Transverse colon (tissue), 4 donors: ENCODE measurements around the gene AVPI1. TPM values are rescaled to one million over a fixed set of nuclear protein-coding genes. Genes with fewer than 3 reads are reported as not detected.
"Not testable (repeated sequence)": the region's sequence is repeated elsewhere in the genome, so short reads cannot be mapped to it uniquely, and the experiment has no call there.

Experiments
- DNase-seq: peaks from one replicate; pipeline ENCODE4 v3.0.0-alpha.2; 2019
- H3K27ac ChIP-seq, 4 donors: fragments of 200-600 bp; sonication (generic); 2 replicates each; pipeline ENCODE4 v1.5.1; 2016 to 2018; ENCODE audit warnings: inconsistent platforms in 4 of 4
- H3K27me3 ChIP-seq: fragments of 200-600 bp; sonication (generic); 2 replicates; pipeline ENCODE4 v1.5.1; 2017; ENCODE audit warnings: inconsistent platforms
- H3K36me3 ChIP-seq, 4 donors: fragments of 200-600 bp; sonication (generic); 2 replicates each; pipeline ENCODE4 v1.5.1; 2017 to 2019; ENCODE audit warnings: inconsistent platforms in 4 of 4
- H3K4me1 ChIP-seq, 4 donors: fragments of 200-600 bp; sonication (generic); 2 replicates each; pipeline ENCODE4 v1.5.1; 2017 to 2020; ENCODE audit warnings: inconsistent platforms in 4 of 4
- H3K4me3 ChIP-seq, 4 donors: fragments of 200-600 bp; sonication (generic); 1 replicate in 1 of 4; 2 replicates in 3 of 4; pipeline versions ENCODE4 v1.5.1 to v1.6.1; 2017 to 2019; ENCODE audit warnings: inconsistent platforms in 4 of 4
- H3K9me3 ChIP-seq, 2 donors: fragments of 200-600 bp; sonication (generic); 2 replicates each; pipeline ENCODE4 v1.5.1; 2017 to 2019; ENCODE audit warnings: inconsistent platforms in 2 of 2
- EP300 ChIP-seq: sonication (generic); formaldehyde crosslinking; IDR thresholded peaks from one replicate; pipeline ENCODE4 v1.6.1; 2017; ENCODE audit warnings: antibody characterized with exemption, low read depth
- POLR2A ChIP-seq: fragments of 450-650 bp; IDR thresholded peaks from one replicate; pipeline ENCODE4 v1.6.1; 2016; ENCODE audit warnings: antibody characterized with exemption, mild to moderate bottlenecking, moderate library complexity
- POLR2AphosphoS5 ChIP-seq, 3 donors: sonication (generic); formaldehyde crosslinking; IDR thresholded peaks; one replicate each; pipeline ENCODE4 v1.6.1; 2016; ENCODE audit warnings: antibody characterized with exemption in 3 of 3
- WGBS, 2 donors: methylation state at CpG; one replicate each; pipeline ENCODE4 v1.1.5; 2018; ENCODE audit warnings: low coverage in 1 of 2; 5-methylcytosine and 5-hydroxymethylcytosine counted together
- in situ Hi-C, 4 donors: fragments of 200-750 bp; cut with MboI; loops; one replicate each; pipeline versions ENCODE4 v1.15.0 to v1.15.1; 2017; ENCODE audit warnings: low sequenced_read_pairs in 3 of 4, low pct_ligation_motif_present in 1 of 4, low pct_unique_long_range_greater_than_20kb in 1 of 4
- intact Hi-C: fragments of 100-400 bp; cut with DNase I; formaldehyde crosslinking; loops from one replicate; pipeline ENCODE4 v1.15.1; 2023; ENCODE audit warnings: low total_unique reads
- total RNA-seq, 4 donors: library from RNA; depleted of rRNA; stranded (reverse); fragments of >200 nt; gene quantifications; one replicate each; pipeline ENCODE4 v1.1.0, GENCODE V29; 2016
- TF ChIP-seq, protein P1 (sequence below), 5 experiments: fragments of 200-600 bp in 3 of 5; fragments of 450-650 bp in 2 of 5; sonication (generic) in 3 of 5; IDR thresholded peaks; 1 replicate in 2 of 5; 2 replicates in 3 of 5; pipeline ENCODE4 v1.5.1; 2016 to 2017; ENCODE audit warnings: antibody characterized with exemption in 5 of 5, inconsistent platforms in 3 of 5, mild to moderate bottlenecking in 2 of 5, moderate library complexity in 1 of 5

Gene AVPI1
- total RNA-seq, 4 donors from 2014 or later: 24.3 to 79.3 (median 47.9) TPM

DNA sequence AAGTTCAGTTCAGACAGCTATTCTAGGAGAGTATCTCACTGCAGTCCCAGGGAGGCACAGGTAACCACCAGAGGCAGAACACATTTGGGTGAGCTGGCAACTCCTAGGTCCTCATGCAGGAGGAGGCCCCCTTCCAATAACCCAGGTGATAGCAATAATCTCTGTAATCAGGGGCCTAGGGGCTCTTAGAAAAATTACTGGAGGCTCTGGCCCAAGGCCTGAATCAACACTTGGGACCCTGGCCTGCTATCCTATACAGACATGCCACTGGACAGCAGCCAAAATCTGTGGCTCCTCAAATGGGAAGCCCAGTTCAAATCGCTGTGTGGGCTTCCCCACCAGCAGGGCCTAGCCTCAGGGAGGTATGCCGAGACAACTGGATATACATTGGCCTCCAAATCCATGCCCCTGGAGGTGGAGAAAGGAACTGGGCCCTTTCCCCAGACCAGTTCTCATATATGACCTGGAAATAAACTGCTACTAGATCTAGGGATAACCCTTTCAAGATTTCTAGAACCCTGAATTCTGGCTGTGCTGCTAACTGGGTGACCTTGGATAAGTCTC is 1.6 kb downstream of the AVPI1 start:
- intact Hi-C loops: no loop called here

GRCh38 chr10:97684866-97685394 is 2.1 kb downstream of the AVPI1 start:
- Histone ChIP-seq H3K4me1 (peaks cover 17 to 74% (median 58%) of the 10 kb centered on the region in 4 donors), H3K36me3 (no peaks in the 10 kb centered on the region), H3K27ac (peak overlapping the region; percentile 90 to 93 (median 92)), H3K4me3 (peak overlapping the region; percentile 51 to 65 (median 60)), H3K27me3 (no peaks in the 10 kb centered on the region), H3K9me3 (no peaks in the 10 kb centered on the region)
- no peak for TF ChIP-seq POLR2AphosphoS5 (IDR thresholded peaks at IDR 0.05)
- no peak for TF ChIP-seq POLR2A
- TF ChIP-seq EP300: no peak
- TF ChIP-seq, protein P1, sequence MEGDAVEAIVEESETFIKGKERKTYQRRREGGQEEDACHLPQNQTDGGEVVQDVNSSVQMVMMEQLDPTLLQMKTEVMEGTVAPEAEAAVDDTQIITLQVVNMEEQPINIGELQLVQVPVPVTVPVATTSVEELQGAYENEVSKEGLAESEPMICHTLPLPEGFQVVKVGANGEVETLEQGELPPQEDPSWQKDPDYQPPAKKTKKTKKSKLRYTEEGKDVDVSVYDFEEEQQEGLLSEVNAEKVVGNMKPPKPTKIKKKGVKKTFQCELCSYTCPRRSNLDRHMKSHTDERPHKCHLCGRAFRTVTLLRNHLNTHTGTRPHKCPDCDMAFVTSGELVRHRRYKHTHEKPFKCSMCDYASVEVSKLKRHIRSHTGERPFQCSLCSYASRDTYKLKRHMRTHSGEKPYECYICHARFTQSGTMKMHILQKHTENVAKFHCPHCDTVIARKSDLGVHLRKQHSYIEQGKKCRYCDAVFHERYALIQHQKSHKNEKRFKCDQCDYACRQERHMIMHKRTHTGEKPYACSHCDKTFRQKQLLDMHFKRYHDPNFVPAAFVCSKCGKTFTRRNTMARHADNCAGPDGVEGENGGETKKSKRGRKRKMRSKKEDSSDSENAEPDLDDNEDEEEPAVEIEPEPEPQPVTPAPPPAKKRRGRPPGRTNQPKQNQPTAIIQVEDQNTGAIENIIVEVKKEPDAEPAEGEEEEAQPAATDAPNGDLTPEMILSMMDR (IDR thresholded peaks at IDR 0.05): no peak
- DNase-seq: no peak
- in situ Hi-C loops (loop anchor here in 1 of 4 donors (10.0 kb wide), 1 partner anchor 50 kb away; the partner anchor contains the start of gene ZFYVE27), intact Hi-C loops (no loop called here)
- 32 to 37% methylated on average over 5 of the region's 5 CpGs for WGBS, 2 donors

More for the DNA sequence above, 1.6 kb downstream of the AVPI1 start:
- TF ChIP-seq EP300 (no peak), POLR2A (peak; percentile 49), POLR2AphosphoS5 (IDR thresholded peaks at IDR 0.05) (peak in 1 of 3 donors; percentile 65)
- TF ChIP-seq, protein P1 (IDR thresholded peaks at IDR 0.05): peak; percentile 38 to 79 (median 48)
- H3K9me3 ChIP-seq: no peaks in the 10 kb centered on the region
- H3K4me3 ChIP-seq: peak overlapping the region; percentile 51 to 65 (median 60)
- in situ Hi-C loops: loop anchor here in 1 of 4 donors (10.0 kb wide), 1 partner anchor 49 kb away; the partner anchor contains the start of gene ZFYVE27
- no peaks in the 10 kb centered on the region for H3K27me3 ChIP-seq
- WGBS, 2 donors: 61% methylated on average over 2 of the region's 2 CpGs; no CpG with 5 or more reads in 1 of the 2 donors
- H3K27ac ChIP-seq: peak overlapping the region; percentile 90 to 93 (median 92)
- H3K4me1 ChIP-seq: peaks cover 17 to 74% (median 58%) of the 10 kb centered on the region in 4 donors
- DNase-seq: peak; percentile 66
- H3K36me3 ChIP-seq: no peaks in the 10 kb centered on the region

DNA sequence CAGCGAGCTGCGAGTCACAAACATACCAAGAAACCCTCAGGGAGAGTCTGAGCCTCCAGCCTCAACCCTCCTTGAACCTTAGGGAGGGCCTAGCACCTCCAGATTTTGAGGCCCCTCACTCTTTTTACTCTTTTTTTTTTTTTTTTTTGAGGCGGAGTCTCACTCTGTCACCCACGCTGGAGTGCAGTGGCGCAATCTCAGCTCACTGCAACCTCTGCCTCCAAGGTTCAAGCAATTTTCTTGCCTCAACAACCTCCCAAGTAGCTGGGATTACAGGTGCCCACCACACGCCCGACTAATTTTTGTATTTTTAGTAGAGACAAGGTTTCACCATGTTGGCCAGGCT is 2.7 kb downstream of the AVPI1 start:
- intact Hi-C loops, H3K27me3 ChIP-seq, H3K36me3 ChIP-seq, DNase-seq, H3K9me3 ChIP-seq: not testable (repeated sequence)
- peak in 1 of 3 donors; percentile 1 for TF ChIP-seq POLR2AphosphoS5 (IDR thresholded peaks at IDR 0.05)
- in situ Hi-C loops: loop anchor here in 1 of 4 donors (10.0 kb wide), 1 partner anchor 50 kb away; the partner anchor contains the start of gene ZFYVE27
- WGBS, 2 donors: 48 to 53% methylated on average over 7 of the region's 7 CpGs
- peak overlapping the region; percentile 90 to 93 (median 92) for H3K27ac ChIP-seq
- H3K4me3 ChIP-seq: peak overlapping the region in 2 of 4 donors; percentile 51 to 62
- peaks cover 17 to 74% (median 58%) of the 10 kb centered on the region in 4 donors for H3K4me1 ChIP-seq

- in situ Hi-C loops: loop anchor here in 1 of 4 donors (10.0 kb wide), 1 partner anchor 51 kb away; the partner anchor contains the start of gene ZFYVE27
- peak overlapping the region; percentile 90 to 93 (median 92) for H3K27ac ChIP-seq
- H3K27me3 ChIP-seq: no peaks in the 10 kb centered on the region
- H3K4me3 ChIP-seq: peak overlapping the region in 2 of 4 donors; percentile 51 to 62
- 22% methylated on average over 9 of the region's 9 CpGs; no CpG with 5 or more reads in 1 of the 2 donors for WGBS, 2 donors
- no peaks in the 10 kb centered on the region for H3K9me3 ChIP-seq
- peaks cover 17 to 71% (median 58%) of the 10 kb centered on the region in 4 donors for H3K4me1 ChIP-seq
- intact Hi-C loops: no loop called here
- no peaks in the 10 kb centered on the region for H3K36me3 ChIP-seq
- peak; percentile 68 for DNase-seq
- TF ChIP-seq POLR2A (peak; percentile 57), POLR2AphosphoS5 (IDR thresholded peaks at IDR 0.05) (peak in 1 of 3 donors; percentile 71), EP300 (no peak)
- TF ChIP-seq, protein P1 (IDR thresholded peaks at IDR 0.05): peak in 1 of 5 experiments; percentile 14
Measured at GRCh38 chr10:97683556-97684367, 3.3 kb downstream of the AVPI1 start.
